Measurements from ENCODE around the gene PLA2G1B. TPM values are rescaled to one million over a fixed set of nuclear protein-coding genes. Genes with fewer than 3 reads are reported as not detected.

The PLA2G1B gene
- total RNA-seq, 4 donors from 2014 or later, result not detected

DNA sequence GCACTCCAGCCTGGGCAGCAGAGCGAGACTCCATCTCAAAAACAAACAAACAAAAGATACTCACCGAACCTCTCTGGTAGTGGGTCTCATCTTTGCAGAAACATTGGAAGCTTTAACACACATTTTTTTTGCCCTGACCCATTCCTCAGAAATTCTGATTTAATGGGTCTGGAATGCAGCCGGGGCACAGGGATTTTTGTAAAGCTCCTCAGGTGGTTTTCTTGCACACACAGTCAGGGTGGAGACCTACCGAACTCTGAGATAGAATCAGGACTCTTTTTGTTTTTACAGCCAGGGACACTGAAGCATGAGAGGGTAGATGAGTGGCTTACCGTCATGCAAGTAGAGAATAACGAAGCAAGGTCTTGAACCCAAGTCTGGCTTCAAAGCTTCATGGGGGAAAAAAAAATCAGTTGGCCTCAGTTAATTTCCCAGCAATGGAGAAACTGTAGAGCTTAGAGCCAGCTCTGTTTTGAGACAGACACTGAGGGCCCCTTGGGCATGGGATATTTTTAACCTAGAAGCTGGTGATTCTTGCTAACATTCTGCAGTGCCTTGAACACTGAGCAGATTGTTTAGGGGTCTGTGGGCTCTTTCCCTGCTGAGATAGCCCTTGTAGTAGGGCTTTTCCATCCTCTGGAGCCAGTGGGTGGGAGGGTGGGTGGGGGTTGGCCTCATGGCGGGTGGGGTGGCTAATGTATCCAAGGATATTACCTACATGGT is 40.6 kb downstream of the PLA2G1B start:
- H3K4me3 ChIP-seq, result no peak overlapping the region
- intact Hi-C loops (cut with DNase I; ENCODE audit: low total_unique reads) (no loop called here), in situ Hi-C loops (cut with MboI; ENCODE audit: low pct_ligation_motif_present in 1 of 4, low pct_unique_long_range_greater_than_20kb in 1 of 4, low sequenced_read_pairs in 3 of 4) (no loop called here)
- no peaks in the 10 kb centered on the region for H3K27me3 ChIP-seq
- TF ChIP-seq POLR2AphosphoS5 (IDR thresholded peaks at IDR 0.05) (no peak), POLR2A (IDR thresholded peaks at IDR 0.05) (no peak), EP300 (IDR thresholded peaks at IDR 0.05; ENCODE audit: low read depth) (no peak)
- TF ChIP-seq, protein P1, sequence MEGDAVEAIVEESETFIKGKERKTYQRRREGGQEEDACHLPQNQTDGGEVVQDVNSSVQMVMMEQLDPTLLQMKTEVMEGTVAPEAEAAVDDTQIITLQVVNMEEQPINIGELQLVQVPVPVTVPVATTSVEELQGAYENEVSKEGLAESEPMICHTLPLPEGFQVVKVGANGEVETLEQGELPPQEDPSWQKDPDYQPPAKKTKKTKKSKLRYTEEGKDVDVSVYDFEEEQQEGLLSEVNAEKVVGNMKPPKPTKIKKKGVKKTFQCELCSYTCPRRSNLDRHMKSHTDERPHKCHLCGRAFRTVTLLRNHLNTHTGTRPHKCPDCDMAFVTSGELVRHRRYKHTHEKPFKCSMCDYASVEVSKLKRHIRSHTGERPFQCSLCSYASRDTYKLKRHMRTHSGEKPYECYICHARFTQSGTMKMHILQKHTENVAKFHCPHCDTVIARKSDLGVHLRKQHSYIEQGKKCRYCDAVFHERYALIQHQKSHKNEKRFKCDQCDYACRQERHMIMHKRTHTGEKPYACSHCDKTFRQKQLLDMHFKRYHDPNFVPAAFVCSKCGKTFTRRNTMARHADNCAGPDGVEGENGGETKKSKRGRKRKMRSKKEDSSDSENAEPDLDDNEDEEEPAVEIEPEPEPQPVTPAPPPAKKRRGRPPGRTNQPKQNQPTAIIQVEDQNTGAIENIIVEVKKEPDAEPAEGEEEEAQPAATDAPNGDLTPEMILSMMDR (IDR thresholded peaks at IDR 0.05), result no peak
- 62 to 71% methylated on average over 5 to 7 of the region's 7 CpGs for WGBS, 2 donors (ENCODE audit: low coverage in 1 of 2)
- no peaks in the 10 kb centered on the region for H3K9me3 ChIP-seq
- DNase-seq, result no peak
- H3K36me3 ChIP-seq, result no peaks in the 10 kb centered on the region
- no peak overlapping the region for H3K27ac ChIP-seq
- H3K4me1 ChIP-seq, result peaks cover 0 to 9% (median 6%) of the 10 kb centered on the region in 4 donors

- H3K9me3 ChIP-seq, result no peaks in the 10 kb centered on the region
- H3K4me1 ChIP-seq, result no peaks in the 10 kb centered on the region
- H3K4me3 ChIP-seq, result no peak overlapping the region
- no peaks in the 10 kb centered on the region for H3K27me3 ChIP-seq
- intact Hi-C loops (cut with DNase I; ENCODE audit: low total_unique reads) (no loop called here), in situ Hi-C loops (cut with MboI; ENCODE audit: low pct_ligation_motif_present in 1 of 4, low pct_unique_long_range_greater_than_20kb in 1 of 4, low sequenced_read_pairs in 3 of 4) (no loop called here)
- no peak for TF ChIP-seq POLR2A (IDR thresholded peaks at IDR 0.05)
- TF ChIP-seq, protein P1 (IDR thresholded peaks at IDR 0.05), result no peak
- no peak for TF ChIP-seq POLR2AphosphoS5 (IDR thresholded peaks at IDR 0.05)
- no peak for TF ChIP-seq EP300 (IDR thresholded peaks at IDR 0.05; ENCODE audit: low read depth)
- DNase-seq, result no peak
- no peaks in the 10 kb centered on the region for H3K36me3 ChIP-seq
- WGBS, 2 donors (ENCODE audit: low coverage in 1 of 2), result 53 to 66% methylated on average over 2 to 3 of the region's 3 CpGs
- no peak overlapping the region for H3K27ac ChIP-seq
Observed at GRCh38 chr12:120284381-120284780, 43.2 kb downstream of the PLA2G1B start.

DNA sequence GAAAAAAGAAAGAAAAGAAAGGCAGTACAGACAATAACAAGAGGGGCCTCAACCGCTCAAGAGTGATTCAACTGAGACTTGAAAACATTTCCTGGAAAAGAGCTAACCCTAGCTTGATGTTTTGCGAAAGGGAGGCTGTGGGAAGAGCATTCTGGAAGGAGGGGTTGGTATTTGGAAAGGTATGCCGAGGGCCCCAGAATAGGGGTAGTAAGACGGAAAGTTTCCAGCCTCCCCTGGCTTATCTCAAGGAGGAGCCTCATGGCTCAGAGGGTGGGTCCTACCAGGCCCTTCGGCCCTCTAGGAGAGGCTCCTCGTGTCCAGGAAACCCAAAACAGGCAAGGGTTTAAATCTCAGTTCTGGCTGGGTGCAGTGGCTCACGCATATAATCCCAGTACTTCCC is 44.3 kb downstream of the PLA2G1B start:
- no peak for TF ChIP-seq EP300 (IDR thresholded peaks at IDR 0.05; ENCODE audit: low read depth)
- TF ChIP-seq, protein P1 (IDR thresholded peaks at IDR 0.05), result no peak
- intact Hi-C loops (cut with DNase I; ENCODE audit: low total_unique reads) (no loop called here), in situ Hi-C loops (cut with MboI; ENCODE audit: low pct_ligation_motif_present in 1 of 4, low pct_unique_long_range_greater_than_20kb in 1 of 4, low sequenced_read_pairs in 3 of 4) (no loop called here)
- Histone ChIP-seq H3K4me3 (no peak overlapping the region), H3K9me3 (no peaks in the 10 kb centered on the region), H3K27ac (no peak overlapping the region), H3K36me3 (no peaks in the 10 kb centered on the region), H3K27me3 (no peaks in the 10 kb centered on the region), H3K4me1 (no peaks in the 10 kb centered on the region)
- WGBS, 2 donors (ENCODE audit: low coverage in 1 of 2), result 70 to 100% methylated on average over 2 to 7 of the region's 7 CpGs
- DNase-seq, result no peak

GRCh38 chr12:120278137-120279069 is 49.2 kb downstream of the PLA2G1B start:
- in situ Hi-C loops (cut with MboI; ENCODE audit: low pct_ligation_motif_present in 1 of 4, low pct_unique_long_range_greater_than_20kb in 1 of 4, low sequenced_read_pairs in 3 of 4), result no loop called here
- no peaks in the 10 kb centered on the region for H3K27me3 ChIP-seq
- intact Hi-C loops (cut with DNase I; ENCODE audit: low total_unique reads), result no loop called here
- H3K36me3 ChIP-seq, result no peaks in the 10 kb centered on the region
- no peak overlapping the region for H3K27ac ChIP-seq
- no peaks in the 10 kb centered on the region for H3K9me3 ChIP-seq
- no peaks in the 10 kb centered on the region for H3K4me1 ChIP-seq
- H3K4me3 ChIP-seq, result no peak overlapping the region
- 96% methylated on average over 56 of the region's 57 CpGs; no CpG with 5 or more reads in 1 of the 2 donors for WGBS, 2 donors (ENCODE audit: low coverage in 1 of 2)
- no peak for TF ChIP-seq POLR2A (IDR thresholded peaks at IDR 0.05)
- no peak for TF ChIP-seq EP300 (IDR thresholded peaks at IDR 0.05; ENCODE audit: low read depth)
- TF ChIP-seq, protein P1 (IDR thresholded peaks at IDR 0.05), result no peak
- TF ChIP-seq POLR2AphosphoS5 (IDR thresholded peaks at IDR 0.05), result no peak
- DNase-seq, result no peak

All from transverse colon (tissue), 4 donors.